Common myeloid progenitor, CD34-positive (primary cell): ENCODE data around the gene FOXO1.
A peak's percentile ranks its signal among the peaks of the same experiment; 100 is the strongest.

Experiments
- CTCF ChIA-PET: fragments of 350-600 bp; sonication (Branson Sonifier 250); formaldehyde crosslinking; loops from one replicate; lab custom pipeline; 2021; ENCODE audit warnings: antibody characterized with exemption; lab: Charles Lee
- POLR2A ChIA-PET: fragments of 350-600 bp; sonication (Branson Sonifier 250); formaldehyde crosslinking; loops from one replicate; lab custom pipeline; 2021; ENCODE audit warnings: antibody characterized with exemption; lab: Charles Lee
- DNase-seq, 3 donors: peaks; one replicate each; pipeline versions ENCODE4 v3.0.0 to v3.0.0-alpha.2; 2013
- H3K27ac ChIP-seq, 2 experiments: 1 replicate in 1 of 2; 2 replicates in 1 of 2; pipeline ENCODE4 v1.7.0; 2013; ENCODE audit warnings: inconsistent platforms in 2 of 2, low read length in 2 of 2, mild to moderate bottlenecking in 2 of 2, low read depth in 1 of 2, moderate library complexity in 1 of 2; ENCODE audit not compliant: severe bottlenecking in 2 of 2, insufficient read depth in 1 of 2, poor library complexity in 1 of 2
- H3K27me3 ChIP-seq, 5 experiments: replicated peaks in 2 of 5; 1 replicate in 3 of 5; 2 replicates in 2 of 5; pipeline versions ENCODE4 v1.6.1 to v1.7.0; 2013; ENCODE audit warnings: low read length in 4 of 5, mild to moderate bottlenecking in 2 of 5, moderate library complexity in 2 of 5, inconsistent platforms in 1 of 5; ENCODE audit not compliant: insufficient read depth in 5 of 5, control insufficient read depth in 4 of 5
- H3K36me3 ChIP-seq, 4 experiments: 1 replicate in 2 of 4; 2 replicates in 2 of 4; pipeline versions ENCODE4 v1.6.1 to v1.7.0; 2013; ENCODE audit warnings: low read length in 3 of 4, control low read depth in 1 of 4, mild to moderate bottlenecking in 1 of 4; ENCODE audit not compliant: control insufficient read depth in 4 of 4, insufficient read depth in 4 of 4
- H3K4me1 ChIP-seq, 4 experiments: 1 replicate in 3 of 4; 2 replicates in 1 of 4; pipeline versions ENCODE4 v1.6.1 to v1.7.1; 2013; ENCODE audit warnings: low read length in 3 of 4, mild to moderate bottlenecking in 3 of 4, control low read depth in 1 of 4, inconsistent platforms in 1 of 4, moderate library complexity in 1 of 4; ENCODE audit not compliant: control insufficient read depth in 4 of 4, insufficient read depth in 4 of 4; ENCODE audit errors: control extremely low read depth in 1 of 4
- H3K4me3 ChIP-seq, 7 experiments: 1 replicate in 4 of 7; 2 replicates in 3 of 7; pipeline versions ENCODE4 v1.5.1 to v1.7.0; 2013; ENCODE audit warnings: mild to moderate bottlenecking in 7 of 7, low read length in 6 of 7, moderate library complexity in 6 of 7, inconsistent platforms in 2 of 7, low read depth in 2 of 7, control low read depth in 1 of 7; ENCODE audit not compliant: insufficient read depth in 4 of 7, control insufficient read depth in 1 of 7; ENCODE audit errors: extremely low read depth in 1 of 7
- H3K9me3 ChIP-seq, 5 experiments: 1 replicate in 4 of 5; 2 replicates in 1 of 5; pipeline versions ENCODE4 v1.6.1 to v1.7.1; 2013; ENCODE audit warnings: low read length in 4 of 5, mild to moderate bottlenecking in 2 of 5, inconsistent platforms in 1 of 5, low read depth in 1 of 5, moderate library complexity in 1 of 5; ENCODE audit not compliant: control insufficient read depth in 4 of 5, insufficient read depth in 2 of 5; ENCODE audit errors: control extremely low read depth in 1 of 5
- WGBS: methylation state at CpG from one replicate; pipeline ENCODE4 v1.1.5; 2013; ENCODE audit not compliant: insufficient coverage; 5-methylcytosine and 5-hydroxymethylcytosine counted together

Gene FOXO1

DNA sequence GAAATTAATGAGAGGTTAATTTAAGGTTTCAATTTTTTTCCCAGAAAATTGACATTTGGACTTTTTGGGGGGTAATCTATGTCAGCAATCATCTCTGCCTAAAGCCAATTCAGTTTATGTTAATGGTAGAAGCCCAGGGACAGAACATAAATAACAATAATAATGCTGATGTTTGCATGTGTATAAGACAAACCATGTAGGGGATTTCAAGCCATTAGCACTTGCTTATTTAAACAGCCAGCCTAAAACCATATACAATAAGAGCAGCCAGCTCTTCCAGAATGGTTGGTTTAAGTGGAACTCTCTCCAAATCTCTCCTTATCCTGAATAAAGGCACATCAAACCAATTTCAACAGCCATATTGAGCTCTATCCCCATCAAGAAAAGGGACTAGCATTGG is 7.0 kb upstream of the FOXO1 start:
- ChIA-PET POLR2A (no interaction called here), CTCF (interaction anchor here (0.7 to 3.2 kb wide), 4 partner anchors 8 to 139 kb away, joined by 3 to 20 read pairs (median 3); no protein-coding TSS in a partner anchor)
- Histone ChIP-seq H3K27ac (no peak overlapping the region), H3K36me3 (no peaks in the 10 kb centered on the region), H3K9me3 (no peaks in the 10 kb centered on the region), H3K27me3 (no peaks in the 10 kb centered on the region), H3K4me3 (no peak overlapping the region), H3K4me1 (peaks cover 0 to 19% (median 7%) of the 10 kb centered on the region in 4 experiments)
- no peak for DNase-seq

GRCh38 chr13:40672765-40673397 is 6.4 kb upstream of the FOXO1 start:
- Histone ChIP-seq H3K27me3 (no peaks in the 10 kb centered on the region), H3K27ac (no peak overlapping the region), H3K36me3 (no peaks in the 10 kb centered on the region), H3K4me3 (no peak overlapping the region), H3K9me3 (no peaks in the 10 kb centered on the region), H3K4me1 (peaks cover 1 to 23% (median 10%) of the 10 kb centered on the region in 4 experiments)
- ChIA-PET POLR2A (interaction anchor here (0.6 to 1.1 kb wide), 2 partner anchors 9 to 760 kb away, joined by 3 read pairs; no protein-coding TSS in a partner anchor), CTCF (interaction anchor here (0.7 to 3.2 kb wide), 5 partner anchors 9 to 139 kb away, joined by 3 to 20 read pairs (median 3); no protein-coding TSS in a partner anchor)
- DNase-seq, result no peak
- 60% methylated on average over 1 of the region's 4 CpGs for WGBS

GRCh38 chr13:40671956-40672764 is 5.7 kb upstream of the FOXO1 start:
- no CpG with 5 or more reads among the region's 1 CpG for WGBS
- Histone ChIP-seq H3K36me3 (no peaks in the 10 kb centered on the region), H3K4me3 (no peak overlapping the region), H3K27ac (peak overlapping the region in 1 of 2 experiments; percentile 56), H3K27me3 (no peaks in the 10 kb centered on the region), H3K9me3 (no peaks in the 10 kb centered on the region), H3K4me1 (peaks cover 9 to 29% (median 14%) of the 10 kb centered on the region in 4 experiments)
- ChIA-PET POLR2A (interaction anchor here (0.6 to 1.1 kb wide), 2 partner anchors 9 to 759 kb away, joined by 3 read pairs; no protein-coding TSS in a partner anchor), CTCF (interaction anchor here (0.7 to 3.2 kb wide), 4 partner anchors 9 to 138 kb away, joined by 3 to 20 read pairs (median 3); no protein-coding TSS in a partner anchor)
- DNase-seq, result peak; percentile 70 to 92 (median 88)

GRCh38 chr13:40670307-40670706 is 3.9 kb upstream of the FOXO1 start:
- CTCF ChIA-PET, result interaction anchor here (2.5 to 3.2 kb wide), 2 partner anchors 11 to 601 kb away, joined by 11 to 56 read pairs; no protein-coding TSS in a partner anchor
- no CpG with 5 or more reads among the region's 2 CpGs for WGBS
- peaks cover 10 to 25% (median 17%) of the 10 kb centered on the region in 4 experiments for H3K4me1 ChIP-seq

DNA sequence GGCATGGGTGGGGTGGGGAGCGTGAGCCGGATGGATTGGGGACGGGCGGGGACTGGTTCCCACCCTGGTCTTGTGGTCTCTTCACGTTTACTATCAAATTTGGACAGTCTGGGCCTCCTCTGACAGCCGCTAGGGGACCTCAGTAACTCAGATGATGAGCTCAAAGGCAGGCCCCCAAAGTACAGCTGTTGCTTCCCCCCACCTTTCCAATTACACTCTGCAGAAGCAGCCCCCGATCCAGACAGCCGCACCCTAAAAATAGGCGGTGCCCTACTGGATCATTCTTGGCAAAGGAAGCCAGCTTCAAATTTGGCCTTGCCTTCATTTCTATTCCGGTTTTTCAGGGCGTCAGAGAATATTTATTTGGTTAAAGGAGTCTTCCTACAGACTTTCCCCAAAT is 1.9 kb upstream of the FOXO1 start:
- peak; percentile 62 to 74 (median 70) for DNase-seq
- WGBS, result 33% methylated on average over 10 of the region's 11 CpGs
- ChIA-PET POLR2A (interaction anchor here (0.6 kb wide), 1 partner anchor 237 kb away, joined by 3 read pairs; no protein-coding TSS in a partner anchor), CTCF (interaction anchor here (0.9 to 3.2 kb wide), 8 partner anchors 13 to 886 kb away, joined by 3 to 56 read pairs (median 4); no protein-coding TSS in a partner anchor)
- peaks cover 10 to 36% (median 27%) of the 10 kb centered on the region in 4 experiments for H3K4me1 ChIP-seq
- peak overlapping the region in 3 of 7 experiments; percentile 80 to 92 (median 91) for H3K4me3 ChIP-seq
- no peaks in the 10 kb centered on the region for H3K9me3 ChIP-seq
- H3K27ac ChIP-seq, result no peak overlapping the region
- H3K27me3 ChIP-seq, result no peaks in the 10 kb centered on the region
- no peaks in the 10 kb centered on the region for H3K36me3 ChIP-seq

More at GRCh38 chr13:40670307-40670706, 3.9 kb upstream of the FOXO1 start:
- POLR2A ChIA-PET, result no interaction called here
- Histone ChIP-seq H3K27me3 (no peaks in the 10 kb centered on the region), H3K9me3 (no peaks in the 10 kb centered on the region), H3K36me3 (no peaks in the 10 kb centered on the region), H3K27ac (no peak overlapping the region), H3K4me3 (no peak overlapping the region)
- no peak for DNase-seq

DNA sequence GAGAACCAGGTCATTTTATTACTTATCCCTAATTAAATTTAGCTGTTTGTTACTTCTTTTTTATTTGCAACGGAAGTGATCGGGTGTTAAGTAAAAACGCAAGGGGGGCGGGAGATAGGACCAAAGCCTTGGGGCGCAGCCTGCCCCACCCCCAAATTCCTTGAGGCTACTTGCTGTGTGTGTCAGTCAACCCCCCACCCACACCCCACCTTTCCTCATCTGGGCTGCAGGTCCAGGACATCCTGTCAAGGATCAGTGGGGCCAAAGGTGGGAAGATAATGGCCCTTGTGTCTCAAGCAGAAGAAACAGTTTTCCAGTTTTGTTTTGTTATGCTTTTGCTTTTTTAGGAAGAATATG is 1.2 kb upstream of the FOXO1 start:
- Histone ChIP-seq H3K36me3 (no peaks in the 10 kb centered on the region), H3K27me3 (no peaks in the 10 kb centered on the region), H3K4me3 (peak overlapping the region; percentile 68 to 92 (median 83)), H3K4me1 (peaks cover 14 to 39% (median 29%) of the 10 kb centered on the region in 4 experiments), H3K27ac (peak overlapping the region; percentile 50 to 81), H3K9me3 (no peaks in the 10 kb centered on the region)
- DNase-seq, result no peak
- WGBS, result no CpG with 5 or more reads among the region's 5 CpGs
- POLR2A ChIA-PET, result no interaction called here
- CTCF ChIA-PET, result interaction anchor here (1.0 to 3.2 kb wide), 7 partner anchors 13 to 598 kb away, joined by 3 to 56 read pairs (median 3); no protein-coding TSS in a partner anchor
